Uterus (tissue), 4 donors: ENCODE results near the gene ULK3. TPM values are rescaled to one million over a fixed set of nuclear protein-coding genes. Genes with fewer than 3 reads are reported as not detected.

Source experiments
- DNase-seq, 2 donors: peaks; one replicate each; pipeline ENCODE4 v3.0.0-alpha.2; 2019 to 2020
- H3K27ac ChIP-seq, 2 donors: fragments of 200-600 bp; sonication (generic); 1 replicate in 1 of 2; 2 replicates in 1 of 2; pipeline ENCODE4 v1.5.1; 2016 to 2018
- H3K27me3 ChIP-seq, 2 donors: fragments of 200-600 bp; sonication (generic); one replicate each; pipeline ENCODE4 v1.5.1; 2018 to 2019; ENCODE audit warnings: control low read depth in 1 of 2
- H3K36me3 ChIP-seq, 2 donors: fragments of 200-600 bp; sonication (generic); one replicate each; pipeline ENCODE4 v1.5.1; 2019; ENCODE audit warnings: control low read depth in 1 of 2
- H3K4me1 ChIP-seq, 2 donors: fragments of 200-600 bp; sonication (generic); one replicate each; pipeline ENCODE4 v1.5.1; 2018 to 2019; ENCODE audit warnings: control low read depth in 1 of 2
- H3K4me3 ChIP-seq, 2 donors: fragments of 200-600 bp; sonication (generic); 1 replicate in 1 of 2; 2 replicates in 1 of 2; pipeline ENCODE4 v1.5.1; 2018 to 2019; ENCODE audit warnings: mild to moderate bottlenecking in 1 of 2
- H3K9me3 ChIP-seq, 2 donors: fragments of 200-600 bp; sonication (generic); one replicate each; pipeline ENCODE4 v1.5.1; 2019; ENCODE audit warnings: control low read depth in 1 of 2
- CTCF ChIP-seq, 4 experiments: fragments of 200-600 bp in 2 of 4; fragments of 450-650 bp in 2 of 4; sonication (generic) in 2 of 4; IDR thresholded peaks; one replicate each; pipeline ENCODE4 v1.5.1; 2016 to 2019; ENCODE audit warnings: antibody characterized with exemption in 4 of 4, mild to moderate bottlenecking in 2 of 4, moderate library complexity in 1 of 4
- POLR2A ChIP-seq, 2 donors: fragments of 450-650 bp; IDR thresholded peaks; one replicate each; pipeline ENCODE4 v1.6.1; 2016; ENCODE audit warnings: antibody characterized with exemption in 2 of 2, mild to moderate bottlenecking in 1 of 2, moderate library complexity in 1 of 2
- intact Hi-C: fragments of 100-400 bp; cut with DNase I; formaldehyde crosslinking; loops from one replicate; pipeline ENCODE4 v1.15.1; 2023; ENCODE audit warnings: low total_unique reads
- total RNA-seq, 4 donors: library from RNA; depleted of rRNA in 3 of 4; stranded (reverse); fragments of >200 nt in 3 of 4; gene quantifications; one replicate each; pipeline versions ENCODE4 v1.1.0 to v1.2.4, GENCODE V29; 2014 to 2023
- donor health status: DM: yes; HTN: yes; CAD: no.

The ULK3 gene
- total RNA-seq, 4 donors from 2014 or later, result 29.0 to 105 (median 41.2) TPM

GRCh38 chr15:74815121-74815934, 27.6 kb downstream of the ULK3 start:
- Histone ChIP-seq H3K9me3 (no peaks in the 10 kb centered on the region), H3K36me3 (no peaks in the 10 kb centered on the region), H3K27me3 (no peaks in the 10 kb centered on the region), H3K4me1 (no peaks in the 10 kb centered on the region), H3K27ac (no peak overlapping the region), H3K4me3 (no peak overlapping the region)
- DNase-seq, result no peak
- intact Hi-C loops, result no loop called here
- no peak for TF ChIP-seq CTCF (IDR thresholded peaks at IDR 0.05)
- no peak for TF ChIP-seq POLR2A (IDR thresholded peaks at IDR 0.05)

GRCh38 chr15:74812533-74812932, 30.4 kb downstream of the ULK3 start, which contains the start of gene LMAN1L:
Gene LMAN1L (plus strand): TSS chr15:74812835. CDS start chr15:74812855, 20 bp downstream.
- Histone ChIP-seq H3K4me3 (no peak within 1 kb of the TSS), H3K27ac (no peak within 1 kb of the TSS), H3K4me1 (no peaks in the 10 kb centered on the region), H3K9me3 (no peaks in the 10 kb centered on the region), H3K27me3 (no peaks in the 10 kb centered on the region), H3K36me3 (no peaks in the 10 kb centered on the region)
- TF ChIP-seq POLR2A (IDR thresholded peaks at IDR 0.05) (no peak), CTCF (IDR thresholded peaks at IDR 0.05) (no peak)
- intact Hi-C loops, result no loop called here
- DNase-seq, result no peak

- intact Hi-C loops, result no loop called here
- no peak for TF ChIP-seq CTCF (IDR thresholded peaks at IDR 0.05)
- TF ChIP-seq POLR2A (IDR thresholded peaks at IDR 0.05), result no peak
- H3K4me1 ChIP-seq, result no peaks in the 10 kb centered on the region
Observed at GRCh38 chr15:74809956-74810355, 33.0 kb downstream of the ULK3 start.

GRCh38 chr15:74809242-74809641, 33.7 kb downstream of the ULK3 start:
- H3K27me3 ChIP-seq, result no peaks in the 10 kb centered on the region
- H3K4me3 ChIP-seq, result no peak overlapping the region
- no peak overlapping the region for H3K27ac ChIP-seq
- intact Hi-C loops, result no loop called here
- no peak for TF ChIP-seq POLR2A (IDR thresholded peaks at IDR 0.05)
- TF ChIP-seq CTCF (IDR thresholded peaks at IDR 0.05), result no peak
- H3K36me3 ChIP-seq, result no peaks in the 10 kb centered on the region
- no peaks in the 10 kb centered on the region for H3K9me3 ChIP-seq
- DNase-seq, result no peak
- no peaks in the 10 kb centered on the region for H3K4me1 ChIP-seq

More at GRCh38 chr15:74809956-74810355, 33.0 kb downstream of the ULK3 start:
- H3K27ac ChIP-seq, result no peak overlapping the region
- no peaks in the 10 kb centered on the region for H3K9me3 ChIP-seq
- H3K27me3 ChIP-seq, result no peaks in the 10 kb centered on the region
- no peak for DNase-seq
- H3K36me3 ChIP-seq, result no peaks in the 10 kb centered on the region
- H3K4me3 ChIP-seq, result no peak overlapping the region

- Histone ChIP-seq H3K4me3 (no peak overlapping the region), H3K36me3 (no peaks in the 10 kb centered on the region), H3K27ac (no peak overlapping the region), H3K27me3 (no peaks in the 10 kb centered on the region), H3K4me1 (no peaks in the 10 kb centered on the region), H3K9me3 (no peaks in the 10 kb centered on the region)
- intact Hi-C loops, result no loop called here
- DNase-seq, result no peak
- TF ChIP-seq CTCF (IDR thresholded peaks at IDR 0.05), result no peak
- no peak for TF ChIP-seq POLR2A (IDR thresholded peaks at IDR 0.05)
Observed at GRCh38 chr15:74808840-74809229, 34.1 kb downstream of the ULK3 start.
